ENCODE results near the gene DES. TPM values are rescaled to one million over a fixed set of nuclear protein-coding genes. Genes with fewer than 3 reads are reported as not detected.

Gene DES
- polyA plus RNA-seq, 1 donor from 2014 or later, result not detected

DNA sequence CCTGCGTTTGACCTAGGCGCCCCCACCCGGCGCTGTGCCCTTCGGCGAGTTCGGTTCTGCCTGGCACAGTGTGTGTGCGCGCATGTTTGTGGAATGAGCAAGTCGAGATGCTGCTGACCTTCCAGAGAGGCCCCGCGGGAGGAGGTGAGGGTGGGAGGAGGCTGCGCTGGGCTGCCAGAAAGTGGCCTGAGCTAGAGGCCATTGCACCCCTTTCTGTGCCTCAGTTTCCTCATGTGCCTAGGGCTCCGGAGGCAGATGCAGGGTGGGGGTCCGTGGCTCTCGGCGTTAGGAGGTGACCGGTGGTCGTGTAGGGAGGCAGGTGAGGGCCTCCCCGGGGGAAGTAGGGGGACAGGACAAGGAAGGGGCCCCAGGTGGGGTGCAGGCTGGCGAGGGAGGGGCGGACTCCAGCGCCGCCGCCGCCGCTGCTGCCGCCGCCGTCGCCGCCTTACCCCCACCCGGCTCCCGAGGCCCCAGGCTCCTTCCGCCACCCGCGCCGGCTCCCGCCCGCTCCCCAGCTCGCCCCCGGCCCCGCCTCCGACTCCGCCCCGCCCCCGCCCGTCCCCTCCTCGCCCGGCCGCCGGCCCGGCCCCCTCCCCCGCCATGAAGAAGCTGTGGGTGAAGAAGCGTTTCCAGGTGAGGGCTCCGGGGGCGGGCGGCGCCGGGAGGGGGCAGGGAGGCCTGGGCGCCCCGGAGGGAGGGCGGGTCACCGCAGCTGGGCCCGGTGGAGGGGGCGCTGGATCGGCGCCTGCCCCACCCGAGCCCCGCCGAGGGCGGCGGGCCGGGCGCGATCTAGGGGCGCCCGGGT lies 23.5 kb downstream of the DES start:
- Histone ChIP-seq H4K20me1 (ENCODE audit: insufficient read depth) (no peaks in the 10 kb centered on the region), H3K4me2 (ENCODE audit: low read length) (peak overlapping the region; percentile 70), H3K27ac (ENCODE audit: low read length) (no peak overlapping the region), H3K9me2 (ENCODE audit: insufficient read depth, low read length) (no peaks in the 10 kb centered on the region), H3K9ac (ENCODE audit: low read length) (peak overlapping the region; percentile 72), H3K4me3 (ENCODE audit: low read length) (peak overlapping the region; percentile 70), H2AFZ (ENCODE audit: low read depth, low read length) (no peak overlapping the region), H3F3A (ENCODE audit: insufficient read depth, low read length, poor library complexity, severe bottlenecking) (no peaks in the 10 kb centered on the region), H3K27me3 (ENCODE audit: insufficient read depth, low read depth, low read length) (peaks cover 8% of the 10 kb centered on the region), H3K79me2 (replicated peaks; ENCODE audit: insufficient read depth, low read length) (no peaks in the 10 kb centered on the region), H3K9me3 (ENCODE audit: low read length) (no peaks in the 10 kb centered on the region), H3K36me3 (ENCODE audit: insufficient read depth, low read length) (no peaks in the 10 kb centered on the region)
- TF ChIP-seq MXI1 (conservative IDR thresholded peaks at IDR 0.05; ENCODE audit: poor library complexity, severe bottlenecking) (no peak), RAD21 (conservative IDR thresholded peaks at IDR 0.05) (no peak), TAF1 (IDR thresholded peaks at IDR 0.05; ENCODE audit: low read depth) (peak; percentile 10), POLR2AphosphoS5 (IDR thresholded peaks at IDR 0.05) (peak; percentile 31), EZH2 (IDR thresholded peaks at IDR 0.05; ENCODE audit: borderline replicate concordance, insufficient read depth, low read length, poor library complexity, severe bottlenecking) (no peak), EP300 (conservative IDR thresholded peaks at IDR 0.05; ENCODE audit: poor library complexity, severe bottlenecking) (no peak), SMC3 (conservative IDR thresholded peaks at IDR 0.05; ENCODE audit: poor library complexity) (no peak)
- TF ChIP-seq, protein P1, sequence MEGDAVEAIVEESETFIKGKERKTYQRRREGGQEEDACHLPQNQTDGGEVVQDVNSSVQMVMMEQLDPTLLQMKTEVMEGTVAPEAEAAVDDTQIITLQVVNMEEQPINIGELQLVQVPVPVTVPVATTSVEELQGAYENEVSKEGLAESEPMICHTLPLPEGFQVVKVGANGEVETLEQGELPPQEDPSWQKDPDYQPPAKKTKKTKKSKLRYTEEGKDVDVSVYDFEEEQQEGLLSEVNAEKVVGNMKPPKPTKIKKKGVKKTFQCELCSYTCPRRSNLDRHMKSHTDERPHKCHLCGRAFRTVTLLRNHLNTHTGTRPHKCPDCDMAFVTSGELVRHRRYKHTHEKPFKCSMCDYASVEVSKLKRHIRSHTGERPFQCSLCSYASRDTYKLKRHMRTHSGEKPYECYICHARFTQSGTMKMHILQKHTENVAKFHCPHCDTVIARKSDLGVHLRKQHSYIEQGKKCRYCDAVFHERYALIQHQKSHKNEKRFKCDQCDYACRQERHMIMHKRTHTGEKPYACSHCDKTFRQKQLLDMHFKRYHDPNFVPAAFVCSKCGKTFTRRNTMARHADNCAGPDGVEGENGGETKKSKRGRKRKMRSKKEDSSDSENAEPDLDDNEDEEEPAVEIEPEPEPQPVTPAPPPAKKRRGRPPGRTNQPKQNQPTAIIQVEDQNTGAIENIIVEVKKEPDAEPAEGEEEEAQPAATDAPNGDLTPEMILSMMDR (IDR thresholded peaks at IDR 0.05; ENCODE audit: poor library complexity, severe bottlenecking), result no peak
- TF ChIP-seq, protein P2, sequence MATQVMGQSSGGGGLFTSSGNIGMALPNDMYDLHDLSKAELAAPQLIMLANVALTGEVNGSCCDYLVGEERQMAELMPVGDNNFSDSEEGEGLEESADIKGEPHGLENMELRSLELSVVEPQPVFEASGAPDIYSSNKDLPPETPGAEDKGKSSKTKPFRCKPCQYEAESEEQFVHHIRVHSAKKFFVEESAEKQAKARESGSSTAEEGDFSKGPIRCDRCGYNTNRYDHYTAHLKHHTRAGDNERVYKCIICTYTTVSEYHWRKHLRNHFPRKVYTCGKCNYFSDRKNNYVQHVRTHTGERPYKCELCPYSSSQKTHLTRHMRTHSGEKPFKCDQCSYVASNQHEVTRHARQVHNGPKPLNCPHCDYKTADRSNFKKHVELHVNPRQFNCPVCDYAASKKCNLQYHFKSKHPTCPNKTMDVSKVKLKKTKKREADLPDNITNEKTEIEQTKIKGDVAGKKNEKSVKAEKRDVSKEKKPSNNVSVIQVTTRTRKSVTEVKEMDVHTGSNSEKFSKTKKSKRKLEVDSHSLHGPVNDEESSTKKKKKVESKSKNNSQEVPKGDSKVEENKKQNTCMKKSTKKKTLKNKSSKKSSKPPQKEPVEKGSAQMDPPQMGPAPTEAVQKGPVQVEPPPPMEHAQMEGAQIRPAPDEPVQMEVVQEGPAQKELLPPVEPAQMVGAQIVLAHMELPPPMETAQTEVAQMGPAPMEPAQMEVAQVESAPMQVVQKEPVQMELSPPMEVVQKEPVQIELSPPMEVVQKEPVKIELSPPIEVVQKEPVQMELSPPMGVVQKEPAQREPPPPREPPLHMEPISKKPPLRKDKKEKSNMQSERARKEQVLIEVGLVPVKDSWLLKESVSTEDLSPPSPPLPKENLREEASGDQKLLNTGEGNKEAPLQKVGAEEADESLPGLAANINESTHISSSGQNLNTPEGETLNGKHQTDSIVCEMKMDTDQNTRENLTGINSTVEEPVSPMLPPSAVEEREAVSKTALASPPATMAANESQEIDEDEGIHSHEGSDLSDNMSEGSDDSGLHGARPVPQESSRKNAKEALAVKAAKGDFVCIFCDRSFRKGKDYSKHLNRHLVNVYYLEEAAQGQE (IDR thresholded peaks at IDR 0.05; ENCODE audit: borderline replicate concordance), result no peak

DNA sequence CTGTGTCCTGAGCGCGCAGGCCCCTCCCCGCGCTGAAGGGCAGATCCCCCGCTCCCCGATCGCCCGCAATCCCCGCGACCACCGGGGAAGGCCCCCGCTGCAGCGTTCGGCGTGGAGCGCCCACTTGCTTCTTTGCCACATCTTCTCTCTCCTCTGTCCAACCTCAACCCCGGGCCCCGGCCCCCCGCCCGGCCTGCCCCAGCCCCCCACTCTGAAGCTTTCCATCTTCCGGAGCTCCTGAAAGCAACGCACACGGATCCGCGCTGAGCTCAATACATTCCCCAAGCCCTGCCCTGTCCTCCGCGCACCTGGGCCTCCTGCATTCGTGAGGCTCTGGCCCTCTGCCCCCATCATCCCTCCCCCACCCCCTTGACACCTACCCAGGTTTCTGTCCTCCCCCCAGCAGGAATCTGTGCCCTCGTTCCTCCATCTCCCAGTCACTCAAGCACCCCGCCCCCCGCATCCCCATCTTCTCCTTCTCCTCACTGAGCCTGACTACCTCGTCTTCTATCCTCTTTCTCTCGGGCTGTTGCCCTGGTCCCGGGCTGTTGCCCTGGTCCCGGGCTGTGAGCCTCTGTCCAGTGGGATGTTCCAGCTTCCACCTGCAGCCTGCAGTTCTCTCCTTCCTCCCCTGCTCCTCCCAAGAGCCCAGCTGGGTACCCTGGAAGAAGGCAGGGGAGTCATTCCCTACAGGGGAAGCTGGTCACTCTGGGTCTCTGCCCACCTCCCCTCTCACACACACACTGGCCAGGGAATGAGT lies 24.3 kb downstream of the DES start:
- H3K9me2 ChIP-seq (ENCODE audit: insufficient read depth, low read length), result no peaks in the 10 kb centered on the region
- H3K4me3 ChIP-seq (ENCODE audit: low read length), result peak overlapping the region; percentile 70
- TF ChIP-seq, protein P2 (IDR thresholded peaks at IDR 0.05; ENCODE audit: borderline replicate concordance), result no peak
- peak; percentile 13 for TF ChIP-seq POLR2AphosphoS5 (IDR thresholded peaks at IDR 0.05)
- H3K9ac ChIP-seq (ENCODE audit: low read length), result peak overlapping the region; percentile 72
- H3K4me2 ChIP-seq (ENCODE audit: low read length), result peak overlapping the region; percentile 70
- peak overlapping the region; percentile 44 for H3K27ac ChIP-seq (ENCODE audit: low read length)
- no peaks in the 10 kb centered on the region for H3F3A ChIP-seq (ENCODE audit: insufficient read depth, low read length, poor library complexity, severe bottlenecking)
- H2AFZ ChIP-seq (ENCODE audit: low read depth, low read length), result no peak overlapping the region
- no peaks in the 10 kb centered on the region for H3K9me3 ChIP-seq (ENCODE audit: low read length)
- no peaks in the 10 kb centered on the region for H3K36me3 ChIP-seq (ENCODE audit: insufficient read depth, low read length)
- H3K79me2 ChIP-seq (replicated peaks; ENCODE audit: insufficient read depth, low read length), result no peaks in the 10 kb centered on the region
- H4K20me1 ChIP-seq (ENCODE audit: insufficient read depth), result no peaks in the 10 kb centered on the region
- peaks cover 11% of the 10 kb centered on the region for H3K27me3 ChIP-seq (ENCODE audit: insufficient read depth, low read depth, low read length)
